HFFc6 (cell line): ENCODE results near the gene TRMT2A. TPM values are rescaled to one million over a fixed set of nuclear protein-coding genes. Genes with fewer than 3 reads are reported as not detected.

Source experiments
- DNase-seq: peaks from one replicate; pipeline ENCODE4 v3.0.0-alpha.2; 2018
- H3K27ac Mint-ChIP-seq: 2 replicates; pipeline ENCODE4 v1.8.0; 2020; ENCODE audit warnings: mild to moderate bottlenecking, mixed read lengths
- H3K27me3 Mint-ChIP-seq: 2 replicates; pipeline ENCODE4 v1.8.0; 2021; ENCODE audit warnings: mild to moderate bottlenecking, moderate library complexity, mixed read lengths; ENCODE audit not compliant: insufficient read depth
- H3K36me3 Mint-ChIP-seq: 2 replicates; pipeline ENCODE4 v1.8.0; 2021; ENCODE audit warnings: low read depth, mixed read lengths
- H3K4me1 Mint-ChIP-seq: 2 replicates; pipeline ENCODE4 v1.8.0; 2020; ENCODE audit warnings: low read depth, mixed read lengths
- H3K4me3 Mint-ChIP-seq: 2 replicates; pipeline ENCODE4 v1.8.0; 2020; ENCODE audit warnings: mild to moderate bottlenecking, moderate library complexity, mixed read lengths
- H3K9me3 Mint-ChIP-seq: 2 replicates; pipeline ENCODE4 v1.8.0; 2020; ENCODE audit warnings: mild to moderate bottlenecking, mixed read lengths
- total RNA-seq, 6 experiments: library from RNA; stranded (reverse); fragmentation: NEBNext Ultra II Directional; extraction: Animal tissue kit (Norgen Biotek cat#: 25700); gene quantifications; 2 replicates in 1 of 6; 3 replicates in 5 of 6; pipeline ENCODE4 v1.2.3, GENCODE V29; 2021
- TF ChIP-seq, protein P1 (sequence below): fragments of 200-600 bp; sonication (generic); IDR thresholded peaks from 2 replicates; pipeline ENCODE4 v1.5.0; 2021; ENCODE audit warnings: antibody characterized with exemption, mild to moderate bottlenecking

The TRMT2A gene
- total RNA-seq, 6 experiments from 2014 or later: 31.1 to 44.9 (median 38.5) TPM

GRCh38 chr22:20109411-20110358, 7.3 kb downstream of the TRMT2A start:
- TF ChIP-seq, protein P1, sequence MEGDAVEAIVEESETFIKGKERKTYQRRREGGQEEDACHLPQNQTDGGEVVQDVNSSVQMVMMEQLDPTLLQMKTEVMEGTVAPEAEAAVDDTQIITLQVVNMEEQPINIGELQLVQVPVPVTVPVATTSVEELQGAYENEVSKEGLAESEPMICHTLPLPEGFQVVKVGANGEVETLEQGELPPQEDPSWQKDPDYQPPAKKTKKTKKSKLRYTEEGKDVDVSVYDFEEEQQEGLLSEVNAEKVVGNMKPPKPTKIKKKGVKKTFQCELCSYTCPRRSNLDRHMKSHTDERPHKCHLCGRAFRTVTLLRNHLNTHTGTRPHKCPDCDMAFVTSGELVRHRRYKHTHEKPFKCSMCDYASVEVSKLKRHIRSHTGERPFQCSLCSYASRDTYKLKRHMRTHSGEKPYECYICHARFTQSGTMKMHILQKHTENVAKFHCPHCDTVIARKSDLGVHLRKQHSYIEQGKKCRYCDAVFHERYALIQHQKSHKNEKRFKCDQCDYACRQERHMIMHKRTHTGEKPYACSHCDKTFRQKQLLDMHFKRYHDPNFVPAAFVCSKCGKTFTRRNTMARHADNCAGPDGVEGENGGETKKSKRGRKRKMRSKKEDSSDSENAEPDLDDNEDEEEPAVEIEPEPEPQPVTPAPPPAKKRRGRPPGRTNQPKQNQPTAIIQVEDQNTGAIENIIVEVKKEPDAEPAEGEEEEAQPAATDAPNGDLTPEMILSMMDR: no peak
- no peak overlapping the region for H3K4me3 Mint-ChIP-seq
- peaks cover 1% of the 10 kb centered on the region; the same call in 1 of the 2 replicates for H3K27me3 Mint-ChIP-seq
- H3K4me1 Mint-ChIP-seq: no peaks in the 10 kb centered on the region
- no peak overlapping the region for H3K27ac Mint-ChIP-seq
- H3K9me3 Mint-ChIP-seq: no peaks in the 10 kb centered on the region
- no peak for DNase-seq
- peaks cover 9% of the 10 kb centered on the region; the same call in 1 of the 2 replicates for H3K36me3 Mint-ChIP-seq

GRCh38 chr22:20108757-20109230, 8.2 kb downstream of the TRMT2A start:
- H3K27ac Mint-ChIP-seq: no peak overlapping the region
- TF ChIP-seq, protein P1: no peak
- no peaks in the 10 kb centered on the region for H3K4me1 Mint-ChIP-seq
- no peak for DNase-seq
- H3K27me3 Mint-ChIP-seq: peaks cover 1% of the 10 kb centered on the region; the same call in 1 of the 2 replicates
- no peaks in the 10 kb centered on the region for H3K9me3 Mint-ChIP-seq
- peaks cover 9% of the 10 kb centered on the region; the same call in 1 of the 2 replicates for H3K36me3 Mint-ChIP-seq
- no peak overlapping the region for H3K4me3 Mint-ChIP-seq

DNA sequence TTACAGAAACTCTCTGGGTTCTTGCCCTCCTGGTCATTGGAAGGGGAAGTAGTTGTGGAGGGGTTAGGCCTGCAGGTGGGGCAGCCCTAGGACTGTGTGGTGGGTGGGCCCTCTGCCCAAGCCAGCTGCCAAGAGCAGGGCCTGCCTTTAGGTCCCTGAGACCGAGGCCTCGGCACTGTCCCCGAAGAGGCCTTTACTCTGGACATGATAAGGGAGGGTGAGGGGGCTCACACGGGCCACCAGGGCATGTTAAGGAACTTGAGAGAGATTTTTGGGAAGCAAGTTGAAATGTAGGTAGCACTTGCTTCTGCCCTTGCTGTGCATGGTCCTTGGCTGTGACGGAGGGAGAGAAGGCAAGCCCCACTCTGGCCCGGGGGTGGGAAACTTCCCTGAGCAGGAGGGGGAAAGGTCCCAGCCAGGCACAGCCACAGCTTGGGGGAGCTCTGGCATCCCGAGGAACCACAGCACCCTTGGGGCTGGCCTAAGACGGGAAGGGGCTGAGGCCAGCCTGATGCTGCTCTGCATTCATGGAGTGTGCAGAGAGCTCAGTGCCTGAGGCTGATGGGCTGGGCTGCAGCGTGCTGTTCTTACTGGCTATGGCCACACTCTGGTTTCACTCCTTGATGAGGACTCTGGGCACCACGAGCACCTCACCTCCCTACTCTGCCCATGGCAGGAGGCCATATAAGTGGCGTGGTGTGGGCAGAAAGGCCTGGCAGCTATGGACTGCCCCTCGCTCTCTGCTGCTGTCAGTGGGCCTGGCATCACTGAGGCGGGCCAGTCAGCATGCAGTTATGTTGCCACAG, 8.9 kb downstream of the TRMT2A start:
- peaks cover 1% of the 10 kb centered on the region; the same call in 1 of the 2 replicates for H3K27me3 Mint-ChIP-seq
- H3K4me3 Mint-ChIP-seq: no peak overlapping the region
- no peaks in the 10 kb centered on the region for H3K4me1 Mint-ChIP-seq
- no peak overlapping the region; the same call in 1 of the 2 replicates for H3K27ac Mint-ChIP-seq
- TF ChIP-seq, protein P1: no peak
- peaks cover 9% of the 10 kb centered on the region; the same call in 1 of the 2 replicates for H3K36me3 Mint-ChIP-seq
- no peak for DNase-seq
- H3K9me3 Mint-ChIP-seq: no peaks in the 10 kb centered on the region

DNA sequence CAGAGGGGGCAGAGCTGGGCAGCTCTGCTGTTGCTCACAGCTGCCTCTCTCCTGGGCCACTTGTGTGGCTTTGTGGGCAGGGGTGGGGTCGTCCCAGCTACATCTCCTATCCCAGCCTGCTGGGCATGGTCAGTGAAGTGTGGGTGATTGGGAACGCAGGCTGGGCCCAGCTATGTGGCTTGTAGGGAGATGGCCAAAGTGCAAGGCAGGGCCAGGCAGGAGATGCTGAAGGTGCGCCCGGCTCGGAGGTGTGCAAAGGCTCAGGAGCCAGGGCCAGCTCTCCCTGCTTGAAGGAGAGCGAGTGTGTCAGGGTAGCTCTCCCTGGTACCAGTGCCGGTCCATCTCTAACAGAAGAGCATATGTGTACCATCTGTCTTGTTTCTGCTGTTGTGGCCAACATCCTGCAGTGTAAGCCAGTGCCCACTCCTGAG, 9.5 kb downstream of the TRMT2A start:
- DNase-seq: no peak
- Mint-ChIP-seq H3K9me3 (no peaks in the 10 kb centered on the region), H3K4me3 (no peak overlapping the region), H3K27ac (no peak overlapping the region; the same call in 1 of the 2 replicates), H3K4me1 (no peaks in the 10 kb centered on the region), H3K36me3 (peaks cover 9% of the 10 kb centered on the region; the same call in 1 of the 2 replicates), H3K27me3 (peaks cover 1% of the 10 kb centered on the region; the same call in 1 of the 2 replicates)
- TF ChIP-seq, protein P1: no peak

GRCh38 chr22:20106849-20107237, 10.2 kb downstream of the TRMT2A start:
- TF ChIP-seq, protein P1: no peak
- no peaks in the 10 kb centered on the region for H3K9me3 Mint-ChIP-seq
- H3K27me3 Mint-ChIP-seq: peaks cover 1% of the 10 kb centered on the region; the same call in 1 of the 2 replicates
- no peaks in the 10 kb centered on the region for H3K4me1 Mint-ChIP-seq
- peaks cover 15% of the 10 kb centered on the region for H3K36me3 Mint-ChIP-seq
- H3K4me3 Mint-ChIP-seq: no peak overlapping the region
- DNase-seq: no peak
- no peak overlapping the region for H3K27ac Mint-ChIP-seq
